Stimulated activated CD8-positive, alpha-beta memory T cell treated with anti-CD3 and anti-CD28 coated beads, Interleukin-15, amount 100 ng/mL, for 24 hours (primary cell): Measurements from ENCODE around the gene RFX7.
"Not testable (repeated sequence)": the region's sequence is repeated elsewhere in the genome, so short reads cannot be mapped to it uniquely, and the experiment has no call there.

Experiments used
- DNase-seq: peaks from one replicate; pipeline ENCODE4 v3.0.0-alpha.2; 2020; ENCODE audit warnings: low read depth

The RFX7 gene

GRCh38 chr15:56243163-56244037 lies at the start of gene RFX7:
TSS of gene RFX7 (minus strand) at chr15:56243879. CDS start at chr15:56243285, 594 bp downstream.
- DNase-seq, result peak; percentile 54

- no peak for DNase-seq
Observed at GRCh38 chr15:56292546-56293316, 49.1 kb upstream of the RFX7 start.

- no peak for DNase-seq
Observed at GRCh38 chr15:56291741-56292140, 48.1 kb upstream of the RFX7 start.

GRCh38 chr15:56286213-56286612 lies 42.5 kb upstream of the RFX7 start:
- no peak for DNase-seq

- DNase-seq, result no peak
Observed at GRCh38 chr15:56281145-56281544, 37.5 kb upstream of the RFX7 start.

GRCh38 chr15:56273724-56274123 lies 30.0 kb upstream of the RFX7 start:
- no peak for DNase-seq

- DNase-seq, result no peak
Observed at GRCh38 chr15:56272454-56272853, 28.8 kb upstream of the RFX7 start.

- not testable (repeated sequence) for DNase-seq
Observed at GRCh38 chr15:56266465-56266864, 22.8 kb upstream of the RFX7 start.

- DNase-seq, result no peak
Observed at GRCh38 chr15:56261854-56262509, 18.3 kb upstream of the RFX7 start.

GRCh38 chr15:56257306-56257705 lies 13.6 kb upstream of the RFX7 start:
- DNase-seq, result not testable (repeated sequence)

GRCh38 chr15:56254265-56254664 lies 10.6 kb upstream of the RFX7 start:
- DNase-seq, result no peak

GRCh38 chr15:56252386-56252785 lies 8.7 kb upstream of the RFX7 start:
- DNase-seq, result no peak

- DNase-seq, result no peak
Observed at GRCh38 chr15:56251315-56252095, 7.8 kb upstream of the RFX7 start.

- no peak for DNase-seq
Observed at GRCh38 chr15:56250626-56251025, 6.9 kb upstream of the RFX7 start.

GRCh38 chr15:56249092-56249491 lies 5.4 kb upstream of the RFX7 start:
- no peak for DNase-seq

- DNase-seq, result no peak
Observed at GRCh38 chr15:56248311-56248992, 4.8 kb upstream of the RFX7 start.

- no peak for DNase-seq
Observed at GRCh38 chr15:56247266-56247665, 3.6 kb upstream of the RFX7 start.

- DNase-seq, result peak; percentile 65
Observed at GRCh38 chr15:56245871-56246814, 2.5 kb upstream of the RFX7 start.

GRCh38 chr15:56244811-56245576 lies 1.3 kb upstream of the RFX7 start:
- DNase-seq, result peak; percentile 6
